Lower leg skin (tissue), 4 donors: ENCODE data around the gene ANKRD33. TPM values are rescaled to one million over a fixed set of nuclear protein-coding genes. Genes with fewer than 3 reads are reported as not detected.
A peak's percentile ranks its signal among the peaks of the same experiment; 100 is the strongest.

Experiments used
- DNase-seq, 2 donors: peaks; one replicate each; pipeline ENCODE4 v3.0.0-alpha.2; 2019; ENCODE audit warnings: low spot score in 2 of 2
- H3K4me3 ChIP-seq: fragments of 200-600 bp; sonication (generic); 2 replicates; pipeline ENCODE4 v1.5.1; 2017; ENCODE audit warnings: mild to moderate bottlenecking, low read depth; ENCODE audit not compliant: poor library complexity, severe bottlenecking
- CTCF ChIP-seq, 3 donors: fragments of 450-650 bp; IDR thresholded peaks; one replicate each; pipeline ENCODE4 v1.5.1; 2016; ENCODE audit warnings: antibody characterized with exemption in 3 of 3, mild to moderate bottlenecking in 3 of 3, moderate library complexity in 2 of 3
- POLR2A ChIP-seq, 2 donors: fragments of 450-650 bp; IDR thresholded peaks; one replicate each; pipeline ENCODE4 v1.6.1; 2016 to 2017; ENCODE audit warnings: antibody characterized with exemption in 2 of 2, mild to moderate bottlenecking in 1 of 2, moderate library complexity in 1 of 2
- WGBS, 2 donors: methylation state at CpG; one replicate each; pipeline ENCODE4 v1.1.5; 2018; 5-methylcytosine and 5-hydroxymethylcytosine counted together
- intact Hi-C: fragments of 100-400 bp; cut with DNase I; formaldehyde crosslinking; loops from one replicate; pipeline ENCODE4 v1.15.0; 2023; ENCODE audit warnings: low total_unique reads
- total RNA-seq, 4 donors: library from RNA; depleted of rRNA; stranded (reverse); fragments of >200 nt; gene quantifications; one replicate each; pipeline ENCODE4 v1.1.0, GENCODE V29; 2016

ANKRD33 gene
- total RNA-seq, 4 donors from 2014 or later: not detected

DNA sequence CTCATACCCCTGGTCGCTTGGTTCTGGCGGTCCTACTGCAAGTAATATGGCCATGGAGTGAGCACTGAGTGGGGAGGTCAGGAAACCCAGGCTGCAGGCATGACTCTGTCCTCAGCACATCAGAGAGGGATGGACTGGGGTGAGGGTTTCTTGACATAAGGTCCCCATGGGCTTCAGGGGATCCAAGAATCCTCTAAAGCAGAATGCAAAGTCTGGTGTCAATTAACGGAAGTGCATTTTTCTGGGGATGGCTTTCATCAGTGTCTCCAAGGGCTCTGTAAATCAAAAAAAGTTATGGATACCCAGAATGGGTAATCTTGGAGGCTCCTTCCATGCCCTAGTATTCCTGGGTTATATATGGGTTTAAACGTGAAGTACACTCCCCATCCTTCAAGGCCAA is 43.0 kb upstream of the ANKRD33 start:
- intact Hi-C loops: no loop called here
- TF ChIP-seq CTCF (IDR thresholded peaks at IDR 0.05) (no peak), POLR2A (IDR thresholded peaks at IDR 0.05) (no peak)
- WGBS, 2 donors: 81 to 83% methylated on average over 4 of the region's 4 CpGs
- no peak for DNase-seq
- H3K4me3 ChIP-seq: no peak overlapping the region

- 65 to 80% methylated on average over 7 of the region's 7 CpGs for WGBS, 2 donors
- TF ChIP-seq CTCF (IDR thresholded peaks at IDR 0.05) (no peak), POLR2A (IDR thresholded peaks at IDR 0.05) (no peak)
- intact Hi-C loops: no loop called here
- H3K4me3 ChIP-seq: no peak overlapping the region
- DNase-seq: no peak
These were observed 42.4 kb upstream of the ANKRD33 start for GRCh38 chr12:51845482-51845881.

- 70 to 74% methylated on average over 15 of the region's 15 CpGs for WGBS, 2 donors
- DNase-seq: no peak
- intact Hi-C loops: no loop called here
- TF ChIP-seq CTCF (IDR thresholded peaks at IDR 0.05) (no peak), POLR2A (IDR thresholded peaks at IDR 0.05) (no peak)
- H3K4me3 ChIP-seq: no peak overlapping the region
These were observed 41.6 kb upstream of the ANKRD33 start for GRCh38 chr12:51846271-51846691.

DNA sequence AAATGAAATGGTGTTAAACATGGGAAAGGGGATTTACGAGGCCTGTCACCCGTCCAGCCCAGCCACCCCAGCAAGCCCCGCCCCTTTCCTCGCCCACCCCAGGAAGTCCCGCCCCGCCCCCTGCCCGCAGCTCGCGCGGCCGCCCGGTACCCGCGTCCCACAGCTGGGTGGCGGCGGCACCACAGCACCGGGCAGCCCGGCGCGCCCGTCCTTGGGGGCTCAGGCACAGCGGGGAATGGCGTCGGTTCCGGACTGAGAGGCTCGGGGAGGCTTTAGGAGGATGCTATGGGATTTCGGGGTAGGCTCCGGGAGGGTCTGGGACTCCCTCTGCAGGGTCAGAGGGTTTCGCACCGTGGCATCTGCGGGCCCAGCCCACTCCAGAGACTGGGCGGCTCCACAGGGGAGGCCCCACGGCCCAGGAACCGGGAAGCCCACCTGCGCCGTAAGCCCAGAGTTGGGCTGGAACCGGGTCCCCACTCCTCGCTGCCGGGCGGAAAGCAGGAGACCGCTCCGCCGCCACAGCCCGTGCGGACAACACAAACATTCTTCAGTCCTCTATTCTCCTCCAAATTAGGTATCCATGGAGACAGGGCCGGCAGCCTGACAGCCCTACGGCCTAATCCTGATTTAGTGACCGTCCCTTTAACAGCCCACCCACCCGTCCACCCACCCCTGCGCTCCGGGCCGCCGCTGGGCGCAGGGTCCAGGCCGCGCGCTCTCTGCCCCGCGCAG is 40.8 kb upstream of the ANKRD33 start:
- no peak for TF ChIP-seq POLR2A (IDR thresholded peaks at IDR 0.05)
- TF ChIP-seq CTCF (IDR thresholded peaks at IDR 0.05): no peak
- WGBS, 2 donors: 0 to 2% methylated on average over 39 to 59 of the region's 59 CpGs
- intact Hi-C loops: no loop called here

DNA sequence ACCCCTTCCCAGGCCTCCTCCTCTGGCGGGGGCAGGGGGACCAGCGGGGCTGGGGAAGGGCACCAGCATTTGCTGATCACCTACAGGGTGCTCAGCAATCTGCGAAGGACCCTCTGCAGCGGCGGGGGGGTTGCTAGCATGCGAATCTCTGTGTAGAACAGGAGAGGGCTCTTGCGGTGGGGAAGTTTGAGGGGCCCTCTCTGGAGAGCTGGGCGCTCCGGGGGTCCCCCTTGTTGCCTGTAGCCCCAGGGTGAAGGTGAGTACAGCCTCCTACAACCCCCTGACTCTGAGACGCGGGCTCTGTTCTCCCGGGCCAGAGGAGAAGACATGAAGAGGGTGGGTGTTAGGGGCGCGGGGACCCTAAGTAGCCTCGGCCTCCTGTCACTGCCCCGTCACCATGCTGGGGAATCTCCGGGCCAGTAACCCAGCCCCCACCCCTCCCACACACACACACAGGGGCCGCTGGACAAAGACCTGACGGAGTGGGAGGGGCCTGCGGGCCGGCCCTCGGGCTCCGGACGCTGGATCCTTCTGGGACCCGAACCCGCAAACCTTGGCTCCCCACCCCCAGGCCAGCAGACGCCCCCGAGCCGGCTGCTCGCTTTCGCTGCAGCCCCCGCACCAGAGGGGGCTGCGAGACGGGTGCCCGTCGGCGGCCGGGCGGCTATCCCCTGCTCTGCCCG is 40.1 kb upstream of the ANKRD33 start:
- H3K4me3 ChIP-seq: peak overlapping the region; percentile 2
- 2 to 5% methylated on average over 11 to 15 of the region's 40 CpGs for WGBS, 2 donors
- intact Hi-C loops: no loop called here
- TF ChIP-seq POLR2A (IDR thresholded peaks at IDR 0.05): no peak
- TF ChIP-seq CTCF (IDR thresholded peaks at IDR 0.05): no peak
- DNase-seq: no peak

More for the DNA sequence above, 40.8 kb upstream of the ANKRD33 start:
- no peak overlapping the region for H3K4me3 ChIP-seq
- DNase-seq: peak in 1 of 2 donors; percentile 92
